ENCODE results near the gene ANKRD28. TPM values are rescaled to one million over a fixed set of nuclear protein-coding genes. Genes with fewer than 3 reads are reported as not detected.

The ANKRD28 gene
- total and polyA plus RNA-seq, 9 of the 15 experiments (the other 6 are each of a cell fraction or from before 2014, with no cell fraction given), result 11.7 to 66.0 (median 36.7) TPM

GRCh38 chr3:15787941-15788340, 9.8 kb downstream of the ANKRD28 start:
- ChIA-PET CTCF (ENCODE audit: low intra/inter-chr PET ratio) (no interaction called here), POLR2A (interaction anchor here (0.5 to 1.5 kb wide), 3 partner anchors 9 to 179 kb away, joined by 5 to 16 read pairs (median 5); no protein-coding TSS in a partner anchor)
- DNase-seq (ENCODE audit: extremely low read depth in 1 of 4, low spot score in 3 of 4), result no peak
- no peak for FAIRE-seq
- no peaks in the 10 kb centered on the region for H3K27me3 ChIP-seq (ENCODE audit: control insufficient read depth in 2 of 2, insufficient read depth in 2 of 2, low read length in 2 of 2)
- H3K4me1 ChIP-seq (replicated peaks in 1 of 2; ENCODE audit: control insufficient read depth in 2 of 2, insufficient read depth in 2 of 2, low read length in 2 of 2), result peaks cover 0 to 10% of the 10 kb centered on the region in 2 experiments; a peak in 2 of 5 replicates
- intact Hi-C loops (cut with micrococcal nuclease) (no loop called here), in situ Hi-C loops (cut with MboI) (no loop called here)
- 89% methylated on average over 1 of the region's 1 CpG for WGBS (ENCODE audit: insufficient coverage, low coverage, missing lambda C conversion rate)
- H3K9me1 ChIP-seq (ENCODE audit: control insufficient read depth, insufficient read depth, low read length), result no peaks in the 10 kb centered on the region
- H3K27ac ChIP-seq (ENCODE audit: extremely low read depth, low read depth, low read length), result no peak overlapping the region
- peaks cover 13% of the 10 kb centered on the region; the same call in 2 of the 3 replicates for H3K36me3 ChIP-seq (ENCODE audit: control insufficient read depth, insufficient read depth, low read length)
- no peaks in the 10 kb centered on the region for H3K9me3 ChIP-seq (replicated peaks; ENCODE audit: control insufficient read depth, insufficient read depth, low read depth, low read length)
- no peak overlapping the region for H3K4me2 ChIP-seq (ENCODE audit: insufficient read depth, low read length)
- BruUV-seq (replicated peaks), result no TSS peak
- H3K79me2 ChIP-seq (ENCODE audit: control insufficient read depth, insufficient read depth, low read length), result peaks cover 74% of the 10 kb centered on the region
- H4K20me1 ChIP-seq (replicated peaks; ENCODE audit: control insufficient read depth, insufficient read depth, low read length), result peaks cover 3% of the 10 kb centered on the region; the same call in 1 of the 2 replicates
- H3K9ac ChIP-seq (ENCODE audit: insufficient read depth in 1 of 2, low read depth in 2 of 2, low read length in 2 of 2), result no peak overlapping the region
- no peak overlapping the region for H2AFZ ChIP-seq (ENCODE audit: low read depth, low read length)
- no peak overlapping the region for H3K4me3 ChIP-seq
- TF ChIP-seq CBX2 (IDR thresholded peaks at IDR 0.05; ENCODE audit: insufficient read depth, low read length, poor library complexity, severe bottlenecking) (no peak), CBFA2T3 (IDR thresholded peaks at IDR 0.05) (peak; percentile 16; the same call in 1 of the 2 replicates)
- no peak for ATAC-seq

- in situ Hi-C loops (cut with MboI), result no loop called here
- peaks cover 3% of the 10 kb centered on the region; the same call in 1 of the 2 replicates for H4K20me1 ChIP-seq (replicated peaks; ENCODE audit: control insufficient read depth, insufficient read depth, low read length)
- peaks cover 0 to 10% of the 10 kb centered on the region in 2 experiments; a peak in 3 of 5 replicates for H3K4me1 ChIP-seq (replicated peaks in 1 of 2; ENCODE audit: control insufficient read depth in 2 of 2, insufficient read depth in 2 of 2, low read length in 2 of 2)
- no peak for TF ChIP-seq CEBPG (CRISPR knock-in tag; IDR thresholded peaks at IDR 0.05)
- TF ChIP-seq CEBPG (tag; conservative IDR thresholded peaks at IDR 0.05 in 1 of 2, IDR thresholded peaks at IDR 0.05 in 1 of 2), result no peak
- TF ChIP-seq GTF2B (IDR thresholded peaks at IDR 0.05; ENCODE audit: extremely low read depth, insufficient read length), result no peak
- H3K9me3 ChIP-seq (replicated peaks; ENCODE audit: control insufficient read depth, insufficient read depth, low read depth, low read length), result no peaks in the 10 kb centered on the region
- DNase-seq (ENCODE audit: extremely low read depth in 1 of 4, low spot score in 3 of 4) (no peak), FAIRE-seq (no peak), ATAC-seq (peak; percentile 48)
- H3K4me3 ChIP-seq, result no peak overlapping the region
- H3K36me3 ChIP-seq (ENCODE audit: control insufficient read depth, insufficient read depth, low read length), result peaks cover 13% of the 10 kb centered on the region; the same call in 2 of the 3 replicates
- H3K4me2 ChIP-seq (ENCODE audit: insufficient read depth, low read length), result no peak overlapping the region
- WGBS (ENCODE audit: insufficient coverage, low coverage, missing lambda C conversion rate), result 89% methylated on average over 1 of the region's 1 CpG
- no peak overlapping the region for H3K27ac ChIP-seq (ENCODE audit: extremely low read depth, low read depth, low read length)
- H3K9ac ChIP-seq (ENCODE audit: insufficient read depth in 1 of 2, low read depth in 2 of 2, low read length in 2 of 2), result no peak overlapping the region
- H3K79me2 ChIP-seq (ENCODE audit: control insufficient read depth, insufficient read depth, low read length), result peaks cover 78% of the 10 kb centered on the region
- intact Hi-C loops (cut with micrococcal nuclease), result no loop called here
- CTCF ChIA-PET (ENCODE audit: low intra/inter-chr PET ratio), result no interaction called here
- no peak overlapping the region for H2AFZ ChIP-seq (ENCODE audit: low read depth, low read length)
- POLR2A ChIA-PET, result interaction anchor here (0.5 to 1.5 kb wide), 4 partner anchors 9 to 179 kb away, joined by 3 to 16 read pairs (median 5); no protein-coding TSS in a partner anchor
- BruUV-seq (replicated peaks), result no TSS peak
- no peaks in the 10 kb centered on the region for H3K9me1 ChIP-seq (ENCODE audit: control insufficient read depth, insufficient read depth, low read length)
- no peaks in the 10 kb centered on the region for H3K27me3 ChIP-seq (ENCODE audit: control insufficient read depth in 2 of 2, insufficient read depth in 2 of 2, low read length in 2 of 2)
Observed at GRCh38 chr3:15787526-15787925, 10.3 kb downstream of the ANKRD28 start.

Measured in K562 (cell line).